GM18951 (cell line): Measurements from ENCODE around the gene RND1.
"Not testable (repeated sequence)": the region's sequence is repeated elsewhere in the genome, so short reads cannot be mapped to it uniquely, and the experiment has no call there.

Source experiments
- POLR2A ChIP-seq: IDR thresholded peaks from 4 replicates; pipeline ENCODE4 v1.6.1; 2011; ENCODE audit warnings: mild to moderate bottlenecking; ENCODE audit not compliant: insufficient read length, insufficient read depth; ENCODE audit errors: extremely low read depth
- in situ Hi-C: fragments of 300-500 bp; cut with MboI; formaldehyde crosslinking; loops from one replicate; pipeline ENCODE4 v1.12.0; 2022; ENCODE audit warnings: low sequenced_read_pairs, mixed read lengths, inconsistent platforms; ENCODE audit not compliant: unreplicated experiment

Gene RND1

GRCh38 chr12:48881686-48882314 is 16.1 kb upstream of the RND1 start:
- TF ChIP-seq POLR2A, result no peak
- in situ Hi-C loops, result no loop called here

GRCh38 chr12:48880647-48881046 is 15.0 kb upstream of the RND1 start:
- no peak for TF ChIP-seq POLR2A
- in situ Hi-C loops, result no loop called here

GRCh38 chr12:48878548-48878947 is 12.9 kb upstream of the RND1 start:
- no peak for TF ChIP-seq POLR2A
- in situ Hi-C loops, result no loop called here

DNA sequence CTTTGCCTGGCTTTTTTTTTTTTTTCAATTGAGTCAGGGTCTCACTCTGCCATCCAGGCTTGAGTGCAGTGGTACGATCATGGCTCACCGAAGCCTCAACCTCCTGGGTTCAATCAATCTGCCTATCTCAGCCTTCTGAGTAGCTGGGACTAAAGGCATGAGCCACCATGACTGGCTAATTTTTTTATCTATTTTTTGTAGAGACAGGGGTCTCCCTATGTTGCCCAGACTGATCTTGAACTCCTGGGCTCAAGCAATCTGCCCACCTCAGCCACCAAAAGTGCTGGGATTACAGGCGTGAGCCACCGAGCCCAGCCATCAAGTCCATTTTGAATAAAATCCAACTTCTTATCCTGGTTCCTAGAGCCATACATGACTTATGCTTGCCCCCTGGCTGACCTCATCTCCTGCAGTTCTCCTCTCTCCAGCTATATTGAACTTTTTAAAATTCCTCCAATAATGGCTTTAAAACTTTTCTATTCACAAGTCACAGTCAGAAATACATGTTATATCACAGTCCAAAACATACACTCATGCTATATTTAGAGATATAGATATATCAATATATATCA is 10.4 kb upstream of the RND1 start:
- no peak for TF ChIP-seq POLR2A
- in situ Hi-C loops, result no loop called here

GRCh38 chr12:48873534-48873933 is 7.9 kb upstream of the RND1 start:
- in situ Hi-C loops, result not testable (repeated sequence)

DNA sequence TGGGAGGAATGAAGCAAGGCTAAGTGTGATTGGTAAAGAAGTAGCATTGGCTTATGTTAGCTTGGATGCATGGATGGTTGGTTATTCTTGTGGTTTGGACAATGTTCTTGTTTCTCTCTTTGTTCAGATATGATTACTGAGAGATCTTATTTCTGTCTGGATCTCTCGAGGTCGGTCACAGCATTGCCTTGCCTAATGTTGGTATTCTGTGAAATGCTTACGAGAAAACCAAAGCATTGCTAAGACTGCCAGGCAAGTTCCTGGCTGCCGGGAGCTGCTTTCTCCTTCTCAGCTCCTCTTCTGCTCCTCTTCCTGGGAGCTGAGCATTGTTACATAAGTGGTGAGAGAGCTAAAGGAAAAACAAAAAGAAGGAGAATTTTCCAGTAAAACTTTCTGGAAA is 7.4 kb upstream of the RND1 start:
- no peak for TF ChIP-seq POLR2A
- in situ Hi-C loops, result no loop called here

- in situ Hi-C loops, result no loop called here
Measured at GRCh38 chr12:48869191-48869590, 3.5 kb upstream of the RND1 start.

GRCh38 chr12:48868451-48868850 is 2.8 kb upstream of the RND1 start:
- in situ Hi-C loops, result no loop called here

More at GRCh38 chr12:48869191-48869590, 3.5 kb upstream of the RND1 start:
- TF ChIP-seq POLR2A, result no peak

GRCh38 chr12:48866052-48866711 is 512 bp upstream of the RND1 start:
- in situ Hi-C loops, result no loop called here
- no peak for TF ChIP-seq POLR2A

More at GRCh38 chr12:48868451-48868850, 2.8 kb upstream of the RND1 start:
- TF ChIP-seq POLR2A, result no peak

DNA sequence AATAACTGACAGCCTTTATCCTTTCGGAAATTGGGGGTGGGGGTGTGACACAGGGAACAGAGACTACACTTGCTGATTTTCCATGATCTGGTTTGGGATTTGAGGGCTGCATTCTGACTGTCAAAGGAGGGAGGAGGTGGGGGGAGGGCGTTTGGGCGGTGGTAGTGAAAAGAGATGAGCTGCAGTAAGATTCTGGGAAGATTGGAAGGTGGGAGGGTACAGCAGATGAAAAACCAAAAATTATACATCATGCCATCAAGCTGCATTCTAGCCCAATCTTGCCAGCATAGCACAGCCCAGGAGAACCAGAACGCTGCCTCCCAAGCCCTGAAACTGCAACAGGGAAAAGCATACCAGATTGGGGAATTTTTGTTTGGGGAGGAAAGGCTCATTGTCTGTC is 2.4 kb downstream of the RND1 start:
- in situ Hi-C loops, result no loop called here
- no peak for TF ChIP-seq POLR2A

DNA sequence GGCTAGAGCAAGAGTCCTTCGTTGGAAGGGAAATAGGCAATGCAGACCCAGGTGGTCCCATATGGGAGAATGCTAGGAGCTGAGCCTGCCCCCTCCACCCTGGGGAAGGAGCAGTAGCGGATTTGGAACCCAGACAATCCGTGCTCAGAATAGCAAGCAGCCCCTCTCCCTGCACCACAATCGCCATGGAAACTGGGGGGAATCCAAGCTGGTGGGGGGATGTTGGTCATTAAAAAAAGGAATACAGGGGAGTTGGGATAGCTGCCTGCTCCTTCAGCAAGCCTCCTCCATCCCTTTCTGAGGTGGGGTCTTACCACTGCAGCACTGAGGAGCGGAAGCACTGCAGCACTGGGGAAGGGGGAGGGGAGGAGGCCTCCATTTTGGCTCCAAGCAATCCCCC is 2.9 kb downstream of the RND1 start:
- no peak for TF ChIP-seq POLR2A
- in situ Hi-C loops, result no loop called here

GRCh38 chr12:48861111-48861510 is 4.6 kb downstream of the RND1 start:
- no peak for TF ChIP-seq POLR2A
- in situ Hi-C loops, result no loop called here

DNA sequence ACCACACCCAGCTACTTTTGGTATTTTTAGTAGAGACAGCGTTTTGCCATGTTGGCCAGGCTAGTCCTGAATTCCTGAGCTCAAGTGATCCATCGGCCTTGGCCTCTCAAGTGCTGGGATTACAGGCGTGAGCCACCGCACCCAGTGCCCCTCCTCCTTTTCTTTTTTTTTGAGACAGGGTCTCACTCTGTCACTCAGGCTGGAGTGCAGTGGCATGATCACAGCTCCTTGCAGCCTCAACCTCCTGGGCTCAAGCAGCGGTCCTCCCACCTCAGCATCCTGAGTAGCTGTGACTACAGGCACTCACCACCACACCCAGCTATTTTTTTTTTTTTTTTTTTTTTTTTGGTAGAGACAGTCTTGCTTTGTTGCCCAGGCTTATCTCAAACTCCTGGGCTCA is 5.4 kb downstream of the RND1 start:
- in situ Hi-C loops, result not testable (repeated sequence)

GRCh38 chr12:48859607-48860006 is 6.1 kb downstream of the RND1 start:
- in situ Hi-C loops, result no loop called here
- no peak for TF ChIP-seq POLR2A
